ENCODE measurements around the gene HPGD. TPM values are rescaled to one million over a fixed set of nuclear protein-coding genes. Genes with fewer than 3 reads are reported as not detected.

Gene HPGD
- total and polyA plus RNA-seq, 4 donors, result 1.6 to 89.7 (median 7.5) TPM

DNA sequence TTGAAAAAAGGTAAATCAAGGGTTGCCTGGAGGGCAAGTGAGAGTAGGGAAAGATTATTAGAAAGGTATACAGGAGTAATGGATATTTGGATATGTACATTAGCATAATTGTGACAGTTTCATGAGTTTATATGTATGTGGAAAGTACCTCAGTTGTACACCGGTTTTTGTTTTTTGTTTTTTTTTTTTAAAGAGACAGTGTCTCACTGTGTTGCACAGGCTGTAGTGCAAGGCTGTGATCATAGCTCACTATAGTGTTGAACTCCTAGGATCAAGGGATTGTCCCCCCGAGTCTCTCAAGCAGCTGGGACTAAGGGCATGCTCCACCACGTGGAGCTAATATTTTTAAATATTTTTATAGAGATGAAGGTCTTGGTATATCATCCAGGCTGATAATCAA is 15.3 kb upstream of the HPGD start:
- WGBS, 2 donors, result 72 to 75% methylated on average over 3 of the region's 3 CpGs
- Histone ChIP-seq H3K27me3 (ENCODE audit: control insufficient read depth in 1 of 2, insufficient read depth in 2 of 2, low read length in 1 of 2) (no peaks in the 10 kb centered on the region), H3K36me3 (ENCODE audit: control insufficient read depth in 1 of 2, insufficient read depth in 2 of 2, low read length in 1 of 2) (no peaks in the 10 kb centered on the region), H3K27ac (ENCODE audit: low read depth in 1 of 2, low read length in 2 of 2) (no peak overlapping the region), H3K9me3 (ENCODE audit: control insufficient read depth, low read length) (peaks cover 1% of the 10 kb centered on the region), H3K4me3 (ENCODE audit: low read length in 2 of 2) (no peak overlapping the region), H3K4me1 (ENCODE audit: control insufficient read depth in 1 of 2, insufficient read depth in 2 of 2, low read length in 2 of 2) (no peaks in the 10 kb centered on the region)
- no peak for DNase-seq
- intact Hi-C loops (cut with DNase I), result no loop called here
- no peak for ATAC-seq (ENCODE audit: low FRiP score)

DNA sequence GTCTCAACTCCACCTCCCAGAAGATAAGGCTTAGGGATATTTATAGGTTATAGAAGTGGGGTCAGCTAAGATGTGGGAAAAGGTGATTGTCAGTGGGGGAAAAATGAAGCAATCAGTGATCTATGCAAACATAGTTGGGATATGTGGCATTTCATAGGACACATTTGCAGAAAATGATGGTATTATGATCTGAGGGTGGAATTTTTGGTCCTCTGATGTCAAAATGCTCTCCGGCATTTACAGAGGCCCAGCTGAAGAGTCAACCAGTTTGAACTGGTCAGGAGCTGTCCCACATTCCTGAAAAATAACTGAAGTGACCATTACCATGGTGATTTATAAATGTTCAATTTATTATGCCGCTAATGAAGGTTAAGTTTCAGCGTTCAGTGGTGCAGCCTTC is 12.2 kb upstream of the HPGD start:
- no peaks in the 10 kb centered on the region for H3K27me3 ChIP-seq (ENCODE audit: control insufficient read depth in 1 of 2, insufficient read depth in 2 of 2, low read length in 1 of 2)
- peaks cover 1% of the 10 kb centered on the region for H3K9me3 ChIP-seq (ENCODE audit: control insufficient read depth, low read length)
- H3K4me1 ChIP-seq (ENCODE audit: control insufficient read depth in 1 of 2, insufficient read depth in 2 of 2, low read length in 2 of 2), result no peaks in the 10 kb centered on the region
- no peak for DNase-seq
- intact Hi-C loops (cut with DNase I), result no loop called here
- no peaks in the 10 kb centered on the region for H3K36me3 ChIP-seq (ENCODE audit: control insufficient read depth in 1 of 2, insufficient read depth in 2 of 2, low read length in 1 of 2)
- WGBS, 2 donors, result 89 to 92% methylated on average over 3 of the region's 3 CpGs
- no peak for ATAC-seq (ENCODE audit: low FRiP score)
- no peak overlapping the region for H3K4me3 ChIP-seq (ENCODE audit: low read length in 2 of 2)
- H3K27ac ChIP-seq (ENCODE audit: low read depth in 1 of 2, low read length in 2 of 2), result no peak overlapping the region

DNA sequence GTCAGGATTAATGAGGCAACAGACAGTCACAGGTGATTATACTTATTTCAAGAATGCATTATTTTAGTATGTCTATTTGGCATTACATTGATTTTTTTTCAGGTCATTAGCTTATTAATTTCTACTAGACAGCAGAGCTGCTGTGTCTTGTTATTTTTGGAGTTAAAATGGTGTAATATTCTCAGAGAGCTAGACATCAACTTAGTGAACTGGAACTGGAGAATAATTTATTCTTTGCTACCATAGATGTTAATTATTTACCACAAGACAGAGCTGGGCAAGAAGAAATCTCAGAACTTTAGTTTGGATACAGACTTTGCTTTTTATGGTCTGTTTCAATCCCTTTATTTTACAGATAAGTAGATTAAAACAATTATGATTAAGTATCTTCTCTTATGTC is 10.2 kb upstream of the HPGD start:
- intact Hi-C loops (cut with DNase I), result no loop called here
- Histone ChIP-seq H3K27me3 (ENCODE audit: control insufficient read depth in 1 of 2, insufficient read depth in 2 of 2, low read length in 1 of 2) (no peaks in the 10 kb centered on the region), H3K4me1 (ENCODE audit: control insufficient read depth in 1 of 2, insufficient read depth in 2 of 2, low read length in 2 of 2) (no peaks in the 10 kb centered on the region), H3K9me3 (ENCODE audit: control insufficient read depth, low read length) (no peaks in the 10 kb centered on the region), H3K4me3 (ENCODE audit: low read length in 2 of 2) (no peak overlapping the region), H3K27ac (ENCODE audit: low read depth in 1 of 2, low read length in 2 of 2) (no peak overlapping the region), H3K36me3 (ENCODE audit: control insufficient read depth in 1 of 2, insufficient read depth in 2 of 2, low read length in 1 of 2) (no peaks in the 10 kb centered on the region)
- no peak for DNase-seq
- no peak for ATAC-seq (ENCODE audit: low FRiP score)

DNA sequence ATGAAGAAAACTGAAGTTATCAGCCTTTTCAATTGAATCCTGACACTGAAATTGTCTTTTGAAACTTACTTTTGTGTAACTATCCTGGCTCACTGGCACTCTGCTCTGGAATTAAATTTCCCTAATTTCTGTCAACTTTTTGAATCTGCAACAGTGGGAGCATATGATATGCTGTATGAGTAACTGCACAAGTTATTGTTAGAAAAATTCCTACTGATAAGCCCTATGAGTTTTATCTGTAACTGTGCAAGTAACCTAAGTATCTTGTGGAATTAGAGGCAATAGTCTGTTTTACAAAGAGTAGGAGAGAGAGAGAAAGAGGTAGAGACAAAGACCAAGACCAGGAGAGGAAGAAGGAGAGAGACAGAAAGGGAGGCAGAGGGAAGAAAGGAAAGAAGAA is 9.2 kb upstream of the HPGD start:
- no peak for ATAC-seq (ENCODE audit: low FRiP score)
- Histone ChIP-seq H3K4me1 (ENCODE audit: control insufficient read depth in 1 of 2, insufficient read depth in 2 of 2, low read length in 2 of 2) (no peaks in the 10 kb centered on the region), H3K27ac (ENCODE audit: low read depth in 1 of 2, low read length in 2 of 2) (no peak overlapping the region), H3K9me3 (ENCODE audit: control insufficient read depth, low read length) (no peaks in the 10 kb centered on the region), H3K27me3 (ENCODE audit: control insufficient read depth in 1 of 2, insufficient read depth in 2 of 2, low read length in 1 of 2) (no peaks in the 10 kb centered on the region), H3K4me3 (ENCODE audit: low read length in 2 of 2) (no peak overlapping the region), H3K36me3 (ENCODE audit: control insufficient read depth in 1 of 2, insufficient read depth in 2 of 2, low read length in 1 of 2) (no peaks in the 10 kb centered on the region)
- DNase-seq, result no peak
- intact Hi-C loops (cut with DNase I), result no loop called here

DNA sequence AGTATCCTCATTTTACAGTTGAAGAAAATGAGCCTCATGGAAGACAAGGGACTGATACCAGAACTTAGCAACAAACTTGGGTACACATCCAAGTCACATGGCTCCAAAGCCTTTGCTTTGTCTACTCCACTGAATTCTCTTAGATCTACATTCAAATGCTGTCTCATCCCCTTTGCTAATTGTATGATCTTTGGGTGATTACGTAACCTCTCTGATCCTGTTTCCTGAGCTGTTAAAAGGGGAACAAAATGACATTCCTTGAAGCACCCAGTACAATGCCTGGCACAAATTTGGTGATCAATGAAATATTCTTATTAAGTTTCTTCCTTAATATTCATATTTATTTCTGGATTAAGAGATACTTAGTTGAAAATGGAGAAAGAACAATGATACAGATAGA is 5.9 kb upstream of the HPGD start:
- no peaks in the 10 kb centered on the region for H3K27me3 ChIP-seq (ENCODE audit: control insufficient read depth in 1 of 2, insufficient read depth in 2 of 2, low read length in 1 of 2)
- no peaks in the 10 kb centered on the region for H3K36me3 ChIP-seq (ENCODE audit: control insufficient read depth in 1 of 2, insufficient read depth in 2 of 2, low read length in 1 of 2)
- no peak overlapping the region for H3K27ac ChIP-seq (ENCODE audit: low read depth in 1 of 2, low read length in 2 of 2)
- DNase-seq, result no peak
- intact Hi-C loops (cut with DNase I), result no loop called here
- H3K9me3 ChIP-seq (ENCODE audit: control insufficient read depth, low read length), result no peaks in the 10 kb centered on the region
- no peak overlapping the region for H3K4me3 ChIP-seq (ENCODE audit: low read length in 2 of 2)
- 96 to 97% methylated on average over 1 of the region's 1 CpG for WGBS, 2 donors
- no peak for ATAC-seq (ENCODE audit: low FRiP score)
- H3K4me1 ChIP-seq (ENCODE audit: control insufficient read depth in 1 of 2, insufficient read depth in 2 of 2, low read length in 2 of 2), result no peaks in the 10 kb centered on the region

DNA sequence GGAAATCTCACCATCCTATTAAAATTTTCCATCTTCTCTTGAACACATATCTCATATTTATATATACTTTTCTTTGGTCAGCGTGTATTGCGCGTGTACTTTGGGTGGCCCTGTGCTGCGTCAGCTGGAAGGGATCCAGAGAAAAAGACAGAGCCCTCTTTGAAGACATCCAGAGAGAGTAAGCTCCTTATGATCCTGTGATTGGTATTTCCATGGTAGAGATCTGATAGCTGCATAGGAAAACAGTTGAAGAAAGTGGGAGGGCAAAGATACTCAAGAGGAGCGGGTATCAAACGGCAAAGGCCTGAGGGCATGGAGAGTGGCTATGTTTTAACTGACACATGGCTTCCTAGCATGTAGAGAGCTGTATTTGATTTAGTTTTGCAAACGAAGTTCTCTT is 4.4 kb upstream of the HPGD start:
- 90 to 95% methylated on average over 7 of the region's 7 CpGs for WGBS, 2 donors
- H3K27me3 ChIP-seq (ENCODE audit: control insufficient read depth in 1 of 2, insufficient read depth in 2 of 2, low read length in 1 of 2), result no peaks in the 10 kb centered on the region
- intact Hi-C loops (cut with DNase I), result no loop called here
- no peaks in the 10 kb centered on the region for H3K9me3 ChIP-seq (ENCODE audit: control insufficient read depth, low read length)
- H3K4me1 ChIP-seq (ENCODE audit: control insufficient read depth in 1 of 2, insufficient read depth in 2 of 2, low read length in 2 of 2), result no peaks in the 10 kb centered on the region
- H3K27ac ChIP-seq (ENCODE audit: low read depth in 1 of 2, low read length in 2 of 2), result no peak overlapping the region
- no peak overlapping the region for H3K4me3 ChIP-seq (ENCODE audit: low read length in 2 of 2)
- ATAC-seq (ENCODE audit: low FRiP score) (no peak), DNase-seq (no peak)
- H3K36me3 ChIP-seq (ENCODE audit: control insufficient read depth in 1 of 2, insufficient read depth in 2 of 2, low read length in 1 of 2), result no peaks in the 10 kb centered on the region

DNA sequence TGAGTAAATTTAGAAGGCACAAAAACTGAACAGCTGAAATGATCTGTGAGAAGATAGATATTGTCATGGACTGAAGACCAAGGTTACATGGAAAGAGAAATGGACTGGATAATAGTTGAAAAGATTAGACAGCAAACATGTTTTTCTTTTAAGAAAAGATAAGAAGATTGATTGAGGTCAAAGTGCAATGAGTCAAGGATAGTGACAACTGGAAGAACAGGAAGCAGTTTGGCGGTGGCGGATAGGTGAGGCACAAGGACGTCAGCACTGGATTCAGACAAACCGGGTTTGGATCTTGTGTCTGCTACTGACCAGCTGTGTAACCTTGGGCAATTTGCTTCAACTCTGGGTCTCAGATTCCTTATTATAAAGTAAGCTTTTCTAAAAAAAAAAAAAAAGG is 2.0 kb upstream of the HPGD start:
- Histone ChIP-seq H3K9me3 (ENCODE audit: control insufficient read depth, low read length) (no peaks in the 10 kb centered on the region), H3K4me1 (ENCODE audit: control insufficient read depth in 1 of 2, insufficient read depth in 2 of 2, low read length in 2 of 2) (no peaks in the 10 kb centered on the region), H3K27me3 (ENCODE audit: control insufficient read depth in 1 of 2, insufficient read depth in 2 of 2, low read length in 1 of 2) (no peaks in the 10 kb centered on the region), H3K36me3 (ENCODE audit: control insufficient read depth in 1 of 2, insufficient read depth in 2 of 2, low read length in 1 of 2) (no peaks in the 10 kb centered on the region), H3K4me3 (ENCODE audit: low read length in 2 of 2) (no peak overlapping the region), H3K27ac (ENCODE audit: low read depth in 1 of 2, low read length in 2 of 2) (no peak overlapping the region)
- ATAC-seq (ENCODE audit: low FRiP score) (no peak), DNase-seq (no peak)
- intact Hi-C loops (cut with DNase I), result no loop called here
- WGBS, 2 donors, result 75 to 76% methylated on average over 4 of the region's 4 CpGs

DNA sequence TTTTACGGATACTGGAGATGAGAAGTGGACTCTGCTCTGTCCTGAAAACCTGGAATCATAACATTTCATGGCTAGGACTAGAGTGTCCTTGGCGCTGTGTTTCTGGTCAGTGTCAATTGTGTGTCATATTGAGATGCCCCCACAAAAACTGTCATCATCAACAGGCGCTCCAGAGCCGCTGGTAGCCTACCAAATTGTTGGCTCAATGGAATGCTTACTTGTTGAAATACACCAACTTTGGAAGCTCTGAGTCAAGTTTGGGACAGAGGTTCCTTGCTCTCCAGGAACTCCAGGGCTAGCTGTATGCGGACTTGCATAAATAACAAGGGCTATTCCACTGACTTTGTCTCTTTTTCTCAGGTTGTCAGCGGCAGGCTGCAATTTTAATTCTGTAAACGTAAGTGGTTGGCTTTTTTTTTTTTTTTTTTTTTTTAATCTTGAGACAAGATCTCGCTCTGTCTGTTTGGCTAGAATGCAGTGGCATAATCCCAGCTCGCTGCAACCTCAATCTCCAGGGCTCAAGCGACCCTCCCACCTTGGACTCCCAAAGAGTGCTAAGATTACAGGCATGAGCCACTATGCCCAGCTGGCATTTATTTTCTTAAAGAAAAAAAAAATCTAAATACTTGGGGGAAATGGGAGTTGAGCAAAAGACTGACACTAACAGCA is 871 bp upstream of the HPGD start:
- intact Hi-C loops (cut with DNase I), result no loop called here
- no peaks in the 10 kb centered on the region for H3K4me1 ChIP-seq (ENCODE audit: control insufficient read depth in 1 of 2, insufficient read depth in 2 of 2, low read length in 2 of 2)
- H3K27ac ChIP-seq (ENCODE audit: low read depth in 1 of 2, low read length in 2 of 2), result no peak overlapping the region
- H3K27me3 ChIP-seq (ENCODE audit: control insufficient read depth in 1 of 2, insufficient read depth in 2 of 2, low read length in 1 of 2), result no peaks in the 10 kb centered on the region
- H3K4me3 ChIP-seq (ENCODE audit: low read length in 2 of 2), result peak overlapping the region; percentile 56 to 61
- no peaks in the 10 kb centered on the region for H3K9me3 ChIP-seq (ENCODE audit: control insufficient read depth, low read length)
- WGBS, 2 donors, result 25 to 29% methylated on average over 10 of the region's 10 CpGs
- no peaks in the 10 kb centered on the region for H3K36me3 ChIP-seq (ENCODE audit: control insufficient read depth in 1 of 2, insufficient read depth in 2 of 2, low read length in 1 of 2)
- DNase-seq, result peak in 1 of 2 donors; percentile 51
- peak; percentile 16 for ATAC-seq (ENCODE audit: low FRiP score)

DNA sequence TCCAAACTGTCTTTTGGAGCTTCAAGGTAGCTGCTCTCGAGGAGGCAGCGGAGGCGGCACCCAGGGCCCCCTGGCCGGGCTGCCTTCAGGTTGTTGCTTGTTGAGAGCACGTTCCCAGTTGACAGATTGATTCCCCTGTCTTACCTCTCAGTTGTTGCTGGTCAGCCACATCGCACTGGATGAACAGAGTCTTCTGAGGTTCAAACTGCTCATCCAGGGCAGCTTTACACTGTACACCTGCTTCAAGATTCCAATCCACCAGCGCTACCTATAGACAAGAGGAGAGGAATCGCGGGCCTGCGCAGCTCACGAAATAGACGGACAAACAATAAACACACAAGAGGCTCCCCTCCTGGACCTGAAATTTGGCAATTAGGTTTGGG is 497 bp downstream of the HPGD start:
- ATAC-seq (ENCODE audit: low FRiP score) (no peak), DNase-seq (peak in 1 of 2 donors; percentile 63)
- Histone ChIP-seq H3K27me3 (ENCODE audit: control insufficient read depth in 1 of 2, insufficient read depth in 2 of 2, low read length in 1 of 2) (no peaks in the 10 kb centered on the region), H3K27ac (ENCODE audit: low read depth in 1 of 2, low read length in 2 of 2) (no peak overlapping the region), H3K36me3 (ENCODE audit: control insufficient read depth in 1 of 2, insufficient read depth in 2 of 2, low read length in 1 of 2) (no peaks in the 10 kb centered on the region), H3K4me1 (ENCODE audit: control insufficient read depth in 1 of 2, insufficient read depth in 2 of 2, low read length in 2 of 2) (no peaks in the 10 kb centered on the region), H3K9me3 (ENCODE audit: control insufficient read depth, low read length) (no peaks in the 10 kb centered on the region), H3K4me3 (ENCODE audit: low read length in 2 of 2) (peak overlapping the region; percentile 56 to 61)
- 10 to 13% methylated on average over 12 of the region's 12 CpGs for WGBS, 2 donors
- intact Hi-C loops (cut with DNase I), result no loop called here

Measured in aorta (tissue), 5 donors.